AG09309 (cell line): Measurements from ENCODE around the gene ATP1B4.

Source experiments
- DNase-seq: peaks from one replicate; pipeline ENCODE4 v3.0.0-alpha.2; 2010; ENCODE audit warnings: low read depth
- H3K4me3 ChIP-seq: 2 replicates; pipeline ENCODE4 v1.5.1; 2011; ENCODE audit warnings: mild to moderate bottlenecking, low read depth, low read length, moderate library complexity; ENCODE audit not compliant: control insufficient read depth
- CTCF ChIP-seq: IDR thresholded peaks from 2 replicates; pipeline ENCODE4 v1.5.1; 2011; ENCODE audit warnings: mild to moderate bottlenecking, low read depth, low read length, inconsistent platforms; ENCODE audit not compliant: insufficient read depth, control insufficient read depth; ENCODE audit errors: missing control alignments

The ATP1B4 gene

GRCh38 chrX:120428309-120428708 lies 66.4 kb downstream of the ATP1B4 start:
- no peak for TF ChIP-seq CTCF
- no peak for DNase-seq

GRCh38 chrX:120429776-120430540 lies 68.1 kb downstream of the ATP1B4 start:
- DNase-seq, result no peak
- no peak for TF ChIP-seq CTCF
- no peak overlapping the region for H3K4me3 ChIP-seq

More at GRCh38 chrX:120428309-120428708, 66.4 kb downstream of the ATP1B4 start:
- H3K4me3 ChIP-seq, result no peak overlapping the region
